Vagina (tissue), 2 donors: ENCODE results near the gene BRPF1.

Experiments used
- POLR2A ChIP-seq, 2 donors: fragments of 450-650 bp; IDR thresholded peaks; one replicate each; pipeline ENCODE4 v1.6.1; 2017; ENCODE audit warnings: antibody characterized with exemption in 2 of 2, mild to moderate bottlenecking in 2 of 2, moderate library complexity in 2 of 2
- POLR2AphosphoS5 ChIP-seq, 2 donors: sonication (generic); formaldehyde crosslinking; IDR thresholded peaks; one replicate each; pipeline ENCODE4 v1.9.0; 2017; ENCODE audit warnings: antibody characterized with exemption in 2 of 2, mild to moderate bottlenecking in 2 of 2, low read depth in 1 of 2; ENCODE audit not compliant: insufficient read depth in 1 of 2
- TF ChIP-seq, protein P1 (sequence below), 3 experiments: fragments of 450-650 bp in 2 of 3; fragments of 200-600 bp in 1 of 3; sonication (generic) in 1 of 3; IDR thresholded peaks; one replicate each; pipeline ENCODE4 v1.5.1; 2017 to 2019; ENCODE audit warnings: antibody characterized with exemption in 3 of 3, mild to moderate bottlenecking in 2 of 3, moderate library complexity in 2 of 3

- TF ChIP-seq POLR2A (IDR thresholded peaks at IDR 0.05) (no peak), POLR2AphosphoS5 (IDR thresholded peaks at IDR 0.05; ENCODE audit: insufficient read depth in 1 of 2, low read depth in 1 of 2) (no peak)
- TF ChIP-seq, protein P1, sequence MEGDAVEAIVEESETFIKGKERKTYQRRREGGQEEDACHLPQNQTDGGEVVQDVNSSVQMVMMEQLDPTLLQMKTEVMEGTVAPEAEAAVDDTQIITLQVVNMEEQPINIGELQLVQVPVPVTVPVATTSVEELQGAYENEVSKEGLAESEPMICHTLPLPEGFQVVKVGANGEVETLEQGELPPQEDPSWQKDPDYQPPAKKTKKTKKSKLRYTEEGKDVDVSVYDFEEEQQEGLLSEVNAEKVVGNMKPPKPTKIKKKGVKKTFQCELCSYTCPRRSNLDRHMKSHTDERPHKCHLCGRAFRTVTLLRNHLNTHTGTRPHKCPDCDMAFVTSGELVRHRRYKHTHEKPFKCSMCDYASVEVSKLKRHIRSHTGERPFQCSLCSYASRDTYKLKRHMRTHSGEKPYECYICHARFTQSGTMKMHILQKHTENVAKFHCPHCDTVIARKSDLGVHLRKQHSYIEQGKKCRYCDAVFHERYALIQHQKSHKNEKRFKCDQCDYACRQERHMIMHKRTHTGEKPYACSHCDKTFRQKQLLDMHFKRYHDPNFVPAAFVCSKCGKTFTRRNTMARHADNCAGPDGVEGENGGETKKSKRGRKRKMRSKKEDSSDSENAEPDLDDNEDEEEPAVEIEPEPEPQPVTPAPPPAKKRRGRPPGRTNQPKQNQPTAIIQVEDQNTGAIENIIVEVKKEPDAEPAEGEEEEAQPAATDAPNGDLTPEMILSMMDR (IDR thresholded peaks at IDR 0.05): no peak
Measured at GRCh38 chr3:9797196-9797945, 65.8 kb downstream of the BRPF1 start.
